ENCODE data around the gene SMIM21.

The SMIM21 gene

DNA sequence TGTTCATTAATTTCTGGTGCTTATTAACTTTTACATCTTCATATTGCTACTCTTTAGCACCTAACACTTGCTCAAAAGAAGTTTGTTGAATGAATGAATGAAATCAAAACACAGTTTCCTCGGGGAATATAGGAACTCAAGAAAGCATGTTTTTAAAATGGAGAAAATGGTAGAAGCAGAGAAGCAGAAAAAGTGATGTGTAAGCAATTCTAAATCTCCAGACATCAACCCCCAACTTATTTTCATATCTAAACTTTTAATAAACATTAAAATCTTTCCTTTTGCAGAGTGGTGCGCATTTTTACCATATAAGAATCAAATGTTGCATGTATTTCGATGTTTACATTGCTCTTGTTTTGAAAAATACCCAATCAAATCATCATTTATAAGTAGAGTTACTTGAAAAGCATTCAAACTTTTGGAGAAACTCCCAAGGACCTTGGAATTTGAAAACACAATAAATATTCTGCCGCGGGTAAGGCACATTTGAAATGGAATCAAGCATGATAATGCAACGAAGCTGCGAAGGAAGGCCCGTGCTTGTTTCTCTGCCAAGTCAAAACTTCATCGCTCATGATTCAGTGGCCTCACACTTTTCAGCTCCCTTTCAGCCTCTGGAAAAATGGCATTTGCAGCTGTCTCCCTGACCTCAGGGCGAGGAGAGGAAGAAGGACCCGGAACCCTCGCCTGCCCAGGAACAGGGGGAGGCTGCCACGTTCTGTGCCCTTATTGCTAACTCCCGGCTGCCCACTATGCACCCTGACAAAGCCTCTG lies 26.7 kb upstream of the SMIM21 start:
- DNase-seq (ENCODE audit: low spot score), result no peak
- TF ChIP-seq, protein P1, sequence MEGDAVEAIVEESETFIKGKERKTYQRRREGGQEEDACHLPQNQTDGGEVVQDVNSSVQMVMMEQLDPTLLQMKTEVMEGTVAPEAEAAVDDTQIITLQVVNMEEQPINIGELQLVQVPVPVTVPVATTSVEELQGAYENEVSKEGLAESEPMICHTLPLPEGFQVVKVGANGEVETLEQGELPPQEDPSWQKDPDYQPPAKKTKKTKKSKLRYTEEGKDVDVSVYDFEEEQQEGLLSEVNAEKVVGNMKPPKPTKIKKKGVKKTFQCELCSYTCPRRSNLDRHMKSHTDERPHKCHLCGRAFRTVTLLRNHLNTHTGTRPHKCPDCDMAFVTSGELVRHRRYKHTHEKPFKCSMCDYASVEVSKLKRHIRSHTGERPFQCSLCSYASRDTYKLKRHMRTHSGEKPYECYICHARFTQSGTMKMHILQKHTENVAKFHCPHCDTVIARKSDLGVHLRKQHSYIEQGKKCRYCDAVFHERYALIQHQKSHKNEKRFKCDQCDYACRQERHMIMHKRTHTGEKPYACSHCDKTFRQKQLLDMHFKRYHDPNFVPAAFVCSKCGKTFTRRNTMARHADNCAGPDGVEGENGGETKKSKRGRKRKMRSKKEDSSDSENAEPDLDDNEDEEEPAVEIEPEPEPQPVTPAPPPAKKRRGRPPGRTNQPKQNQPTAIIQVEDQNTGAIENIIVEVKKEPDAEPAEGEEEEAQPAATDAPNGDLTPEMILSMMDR (IDR thresholded peaks at IDR 0.05; ENCODE audit: extremely low read depth, missing control alignments), result no peak

DNA sequence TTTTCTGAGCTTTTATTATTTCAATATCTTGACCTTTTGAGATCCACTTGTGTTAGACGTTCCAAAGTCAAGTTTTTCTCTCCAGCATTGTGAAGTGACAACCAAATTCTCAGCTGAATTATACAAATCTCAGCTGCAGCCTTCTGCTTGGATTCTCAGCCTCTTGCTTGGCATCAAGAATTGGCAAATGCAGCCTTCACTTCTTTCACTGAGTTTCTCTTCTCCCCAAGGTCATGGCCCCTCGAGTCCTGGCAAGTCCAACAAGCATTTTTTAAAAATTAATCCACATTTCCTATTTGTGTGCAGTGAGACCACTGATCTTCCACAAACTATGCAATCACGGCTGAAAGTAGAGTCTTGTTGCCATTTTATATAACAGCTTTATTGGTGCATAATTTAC lies 23.4 kb upstream of the SMIM21 start:
- DNase-seq (ENCODE audit: low spot score), result no peak
- TF ChIP-seq, protein P1 (IDR thresholded peaks at IDR 0.05; ENCODE audit: extremely low read depth, missing control alignments), result no peak

DNA sequence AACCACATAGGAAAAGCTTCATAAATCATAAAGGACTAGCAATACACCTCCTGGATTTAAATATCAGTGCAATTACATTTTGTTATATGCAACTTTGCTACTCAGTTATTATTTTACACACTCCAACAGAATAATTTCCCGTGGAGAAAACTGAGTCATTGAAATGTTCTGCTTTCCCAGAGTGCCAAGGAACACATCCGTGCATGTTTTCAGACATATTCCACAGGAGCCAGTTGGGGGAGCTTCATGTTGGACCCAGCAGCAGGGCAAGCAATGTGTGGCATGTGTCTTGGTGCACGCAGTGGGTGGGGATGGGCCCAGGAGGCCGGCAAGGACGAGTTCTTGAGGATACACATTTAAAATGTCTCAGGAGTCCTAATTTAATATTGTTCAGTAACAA lies 14.4 kb upstream of the SMIM21 start:
- no peak for DNase-seq (ENCODE audit: low spot score)
- TF ChIP-seq, protein P1 (IDR thresholded peaks at IDR 0.05; ENCODE audit: extremely low read depth, missing control alignments), result no peak

DNA sequence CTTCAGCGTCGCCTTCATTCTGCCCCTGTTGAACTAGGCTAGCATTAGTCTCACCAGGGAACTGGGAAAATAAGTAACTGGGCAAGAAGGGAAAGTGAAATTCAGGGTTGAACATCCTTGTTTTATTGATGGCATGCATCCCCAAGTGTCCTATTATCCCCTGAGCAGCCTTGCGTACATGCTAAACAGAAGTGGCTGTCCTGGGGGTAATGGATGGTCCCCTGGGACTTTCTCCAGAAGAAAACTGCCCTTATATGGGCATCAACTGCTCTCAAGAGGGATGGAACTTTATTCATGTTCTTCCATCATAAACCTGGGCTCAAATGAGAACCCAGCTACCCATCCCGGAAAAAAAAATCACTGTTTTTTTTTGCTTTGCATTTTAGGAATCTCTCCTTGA lies 11.8 kb upstream of the SMIM21 start:
- TF ChIP-seq, protein P1 (IDR thresholded peaks at IDR 0.05; ENCODE audit: extremely low read depth, missing control alignments), result no peak
- DNase-seq (ENCODE audit: low spot score), result no peak

DNA sequence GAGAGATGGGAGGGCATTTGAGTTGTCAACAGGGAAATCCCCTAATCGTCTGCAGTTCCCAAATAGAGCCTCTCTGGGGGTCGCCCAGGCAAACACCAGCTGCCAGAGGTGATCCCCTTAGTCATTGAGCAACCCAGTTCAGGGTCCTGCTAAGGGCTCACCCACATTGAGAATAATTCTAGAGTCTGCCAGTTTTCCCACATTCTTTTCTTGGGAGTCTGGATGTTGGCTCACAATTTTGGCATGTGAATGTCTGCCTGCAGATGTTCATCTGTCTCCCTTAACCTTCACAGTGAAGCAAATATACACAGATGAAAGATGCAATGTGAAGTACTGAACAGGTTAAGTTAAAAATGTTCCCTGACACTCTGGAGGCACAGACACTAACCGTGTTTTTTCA lies 11.4 kb upstream of the SMIM21 start:
- no peak for DNase-seq (ENCODE audit: low spot score)
- TF ChIP-seq, protein P1 (IDR thresholded peaks at IDR 0.05; ENCODE audit: extremely low read depth, missing control alignments), result no peak

DNA sequence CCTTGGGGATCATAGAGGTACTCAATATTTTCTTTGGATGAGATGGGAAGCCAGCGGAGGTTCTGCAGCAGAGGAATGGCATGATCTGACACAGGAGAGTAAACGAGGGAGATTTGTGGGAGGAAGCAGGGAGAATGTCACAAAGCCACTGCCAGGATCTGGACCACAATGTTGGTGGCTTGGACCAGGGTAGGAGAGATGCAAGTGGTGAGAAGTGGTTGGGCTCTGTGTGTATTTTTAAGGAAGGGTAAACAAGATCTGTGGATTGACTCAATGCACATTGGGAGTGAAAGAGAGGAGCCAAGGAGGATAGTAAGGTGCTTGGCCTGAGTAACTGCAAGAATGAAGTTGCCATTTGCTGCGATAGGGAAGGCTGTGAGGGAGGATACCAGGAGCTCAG lies 10.5 kb upstream of the SMIM21 start:
- no peak for DNase-seq (ENCODE audit: low spot score)
- TF ChIP-seq, protein P1 (IDR thresholded peaks at IDR 0.05; ENCODE audit: extremely low read depth, missing control alignments), result no peak

DNA sequence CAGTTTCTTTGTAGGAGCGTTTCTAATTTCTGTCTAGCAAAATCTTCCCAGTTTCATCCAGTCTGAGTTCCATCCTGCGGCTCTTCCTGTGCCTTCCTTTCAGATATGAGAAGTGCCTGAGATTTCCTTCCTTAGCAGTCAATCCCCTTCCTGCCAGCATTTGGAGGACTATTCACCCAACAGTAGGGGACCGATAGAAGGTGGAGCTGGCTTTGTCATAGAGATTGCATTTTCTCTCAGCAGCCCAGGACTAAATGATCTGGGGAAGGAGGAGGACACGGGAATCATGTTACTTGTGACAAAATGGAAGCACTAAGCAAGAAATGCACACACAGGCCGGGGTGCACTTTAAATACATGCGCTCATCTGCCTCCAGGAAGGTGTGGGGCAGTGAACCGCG lies 5.6 kb upstream of the SMIM21 start:
- DNase-seq (ENCODE audit: low spot score), result no peak
- TF ChIP-seq, protein P1 (IDR thresholded peaks at IDR 0.05; ENCODE audit: extremely low read depth, missing control alignments), result no peak

Data from GM20000 (cell line).